Stimulated activated CD8-positive, alpha-beta memory T cell treated with anti-CD3 and anti-CD28 coated beads, Interleukin-4, amount 100 ng/mL, for 48 hours (primary cell): ENCODE results near the gene UTP18.

Experiments
- DNase-seq: peaks from one replicate; pipeline ENCODE4 v3.0.0-alpha.2; 2020

Gene UTP18

GRCh38 chr17:51335883-51336822 lies 75.8 kb downstream of the UTP18 start:
- DNase-seq: no peak

- DNase-seq: no peak
Observed at GRCh38 chr17:51341457-51341856, 81.1 kb downstream of the UTP18 start.

GRCh38 chr17:51342257-51342656 lies 81.9 kb downstream of the UTP18 start:
- DNase-seq: no peak

- DNase-seq: no peak
Observed at GRCh38 chr17:51344532-51344931, 84.2 kb downstream of the UTP18 start.

GRCh38 chr17:51346218-51346982 lies 86.1 kb downstream of the UTP18 start:
- no peak for DNase-seq
